RKO (cell line): ENCODE measurements around the gene OVCA2.

Experiments
- DNase-seq: peaks from one replicate; pipeline ENCODE4 v3.0.0-alpha.2; 2016; ENCODE audit warnings: low spot score

The OVCA2 gene

GRCh38 chr17:2013994-2014317 is 27.9 kb upstream of the OVCA2 start:
- DNase-seq, result no peak

- no peak for DNase-seq
Observed at GRCh38 chr17:2015314-2015713, 26.5 kb upstream of the OVCA2 start.

GRCh38 chr17:2016494-2016893 is 25.3 kb upstream of the OVCA2 start:
- DNase-seq, result no peak

GRCh38 chr17:2017274-2017941 is 24.4 kb upstream of the OVCA2 start:
- DNase-seq, result no peak

- DNase-seq, result no peak
Observed at GRCh38 chr17:2018716-2019510, 22.9 kb upstream of the OVCA2 start.

- no peak for DNase-seq
Observed at GRCh38 chr17:2019723-2020122, 22.1 kb upstream of the OVCA2 start.

GRCh38 chr17:2020721-2021120 is 21.1 kb upstream of the OVCA2 start:
- DNase-seq, result no peak

GRCh38 chr17:2022647-2023240 is 19.1 kb upstream of the OVCA2 start:
- DNase-seq, result no peak

- no peak for DNase-seq
Observed at GRCh38 chr17:2023256-2023655, 18.6 kb upstream of the OVCA2 start.

- no peak for DNase-seq
Observed at GRCh38 chr17:2023692-2024571, 17.9 kb upstream of the OVCA2 start.

- no peak for DNase-seq
Observed at GRCh38 chr17:2024572-2025219, 17.1 kb upstream of the OVCA2 start.

GRCh38 chr17:2025220-2025621 is 16.6 kb upstream of the OVCA2 start, which contains the start of gene RTN4RL1:
Gene RTN4RL1, minus strand, starts transcription at chr17:2025334. Its CDS starts 469 bp downstream, at chr17:2024865.
- no peak for DNase-seq

GRCh38 chr17:2025622-2026309 is 16.1 kb upstream of the OVCA2 start:
- no peak for DNase-seq

- no peak for DNase-seq
Observed at GRCh38 chr17:2027528-2028233, 14.1 kb upstream of the OVCA2 start.

GRCh38 chr17:2028234-2028614 is 13.6 kb upstream of the OVCA2 start:
- DNase-seq, result no peak

- DNase-seq, result no peak
Observed at GRCh38 chr17:2028737-2029136, 13.1 kb upstream of the OVCA2 start.

GRCh38 chr17:2029911-2030778 is 11.7 kb upstream of the OVCA2 start, which contains the start of gene DPH1:
Gene DPH1, plus strand, starts transcription at chr17:2030153. Its CDS starts 17 bp downstream, at chr17:2030170.
- peak; percentile 95 for DNase-seq

- DNase-seq, result no peak
Observed at GRCh38 chr17:2030779-2031163, 11.1 kb upstream of the OVCA2 start.

GRCh38 chr17:2033153-2033552 is 8.7 kb upstream of the OVCA2 start:
- DNase-seq, result no peak
